Right renal cortex interstitium (tissue), 3 donors: Measurements from ENCODE around the gene RANBP17. TPM values are rescaled to one million over a fixed set of nuclear protein-coding genes. Genes with fewer than 3 reads are reported as not detected.
"Not testable (repeated sequence)": the region's sequence is repeated elsewhere in the genome, so short reads cannot be mapped to it uniquely, and the experiment has no call there.

ENCODE experiments used
- DNase-seq, 3 donors: peaks; one replicate each; pipeline ENCODE4 v3.0.0-alpha.2; 2013; ENCODE audit warnings: low read depth in 3 of 3, low spot score in 2 of 3
- polyA plus RNA-seq, 3 donors: library from polyadenylated mRNA; unstranded; fragments of 120-200 nt; gene quantifications; one replicate each; pipeline ENCODE4 v1.2.1, GENCODE V29; 2013; ENCODE audit not compliant: insufficient read length in 3 of 3

The RANBP17 gene
- 10 to 100 TPM in 1 of 3 donors, 1 to 10 TPM in 2; 8.8 to 10.9 (median 9.2) TPM for polyA plus RNA-seq

GRCh38 chr5:170861917-170862766 lies at the start of gene RANBP17:
Gene RANBP17 (plus strand): TSS chr5:170862018.
- peak in 1 of 3 donors; percentile 34 for DNase-seq

- DNase-seq = no peak
Observed at GRCh38 chr5:170813231-170813630, 48.6 kb upstream of the RANBP17 start.

GRCh38 chr5:170817195-170817594 lies 44.6 kb upstream of the RANBP17 start:
- no peak for DNase-seq

GRCh38 chr5:170818232-170818631 lies 43.6 kb upstream of the RANBP17 start:
- no peak for DNase-seq

- DNase-seq = no peak
Observed at GRCh38 chr5:170819824-170820223, 42.0 kb upstream of the RANBP17 start.

GRCh38 chr5:170821257-170821800 lies 40.5 kb upstream of the RANBP17 start:
- DNase-seq = no peak

- no peak for DNase-seq
Observed at GRCh38 chr5:170826117-170826516, 35.7 kb upstream of the RANBP17 start.

GRCh38 chr5:170832241-170832640 lies 29.6 kb upstream of the RANBP17 start:
- no peak for DNase-seq

GRCh38 chr5:170833981-170834380 lies 27.8 kb upstream of the RANBP17 start:
- DNase-seq = not testable (repeated sequence)

- DNase-seq = no peak
Observed at GRCh38 chr5:170836226-170836625, 25.6 kb upstream of the RANBP17 start.

- DNase-seq = no peak
Observed at GRCh38 chr5:170843870-170844269, 17.9 kb upstream of the RANBP17 start.

- no peak for DNase-seq
Observed at GRCh38 chr5:170844651-170845050, 17.2 kb upstream of the RANBP17 start.

GRCh38 chr5:170846416-170846815 lies 15.4 kb upstream of the RANBP17 start:
- DNase-seq = no peak

GRCh38 chr5:170846846-170847245 lies 15.0 kb upstream of the RANBP17 start:
- DNase-seq = no peak

GRCh38 chr5:170848033-170848432 lies 13.8 kb upstream of the RANBP17 start:
- DNase-seq = no peak

GRCh38 chr5:170849374-170849773 lies 12.4 kb upstream of the RANBP17 start:
- DNase-seq = no peak

- DNase-seq = no peak
Observed at GRCh38 chr5:170854566-170854965, 7.3 kb upstream of the RANBP17 start.

GRCh38 chr5:170857066-170857465 lies 4.8 kb upstream of the RANBP17 start:
- DNase-seq = no peak

GRCh38 chr5:170860415-170860814 lies 1.4 kb upstream of the RANBP17 start:
- no peak for DNase-seq

- DNase-seq = no peak
Observed at GRCh38 chr5:170860818-170861666, 776 bp upstream of the RANBP17 start.

- DNase-seq = peak in 1 of 3 donors; percentile 9
Observed at GRCh38 chr5:170861667-170861916, 226 bp upstream of the RANBP17 start.

- DNase-seq = no peak
Observed at GRCh38 chr5:170863646-170864045, 1.8 kb downstream of the RANBP17 start.
